GM21723 (cell line): Measurements from ENCODE around the gene BRD8.

Experiments used
- ATAC-seq: cut with Tn5 transposase; IDR thresholded peaks from one replicate; pipeline ENCODE4 v1.9.1; 2021; ENCODE audit warnings: mild to moderate bottlenecking, moderate library complexity; ENCODE audit not compliant: unreplicated experiment

Gene BRD8

DNA sequence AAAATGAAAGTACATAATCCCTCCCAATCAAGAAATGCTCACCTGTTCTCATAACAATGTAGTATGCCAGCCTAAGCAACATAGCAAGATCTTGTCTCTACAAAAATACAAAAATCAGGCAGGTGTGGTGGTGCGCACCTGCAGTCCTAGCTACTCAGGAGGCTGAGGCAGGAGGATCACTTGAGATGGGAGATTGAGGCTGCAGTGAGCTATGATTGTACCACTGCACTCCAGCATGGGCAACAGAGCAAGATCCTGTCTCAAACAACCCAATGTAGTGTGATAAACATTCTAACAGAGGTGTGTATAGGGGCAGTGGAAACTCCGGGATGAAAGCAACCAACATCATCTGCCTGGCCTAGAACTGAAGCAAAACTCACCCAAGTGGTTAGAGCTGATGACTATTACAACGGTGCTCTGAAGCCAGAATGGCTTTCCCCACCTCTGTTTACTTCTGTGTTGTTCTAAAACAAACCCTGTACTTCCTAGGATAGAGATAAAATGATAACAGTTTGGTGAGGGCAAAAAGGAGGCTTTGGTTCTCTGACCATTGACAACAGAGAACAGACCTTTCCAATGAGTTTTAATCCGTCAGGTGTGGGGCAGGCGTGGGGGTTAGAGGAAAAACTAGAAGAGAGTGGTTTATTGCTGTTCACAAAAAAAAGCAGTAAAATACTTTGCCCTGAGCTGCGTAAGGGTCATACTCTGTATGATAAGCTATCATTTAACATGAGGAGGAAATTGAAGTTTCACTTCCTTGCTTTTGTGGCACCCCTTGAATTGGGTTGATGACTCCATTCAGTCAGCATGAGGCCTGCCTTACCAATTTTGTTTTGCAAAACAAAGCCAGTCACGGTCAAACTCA is 75.7 kb downstream of the BRD8 start:
- ATAC-seq = no peak

DNA sequence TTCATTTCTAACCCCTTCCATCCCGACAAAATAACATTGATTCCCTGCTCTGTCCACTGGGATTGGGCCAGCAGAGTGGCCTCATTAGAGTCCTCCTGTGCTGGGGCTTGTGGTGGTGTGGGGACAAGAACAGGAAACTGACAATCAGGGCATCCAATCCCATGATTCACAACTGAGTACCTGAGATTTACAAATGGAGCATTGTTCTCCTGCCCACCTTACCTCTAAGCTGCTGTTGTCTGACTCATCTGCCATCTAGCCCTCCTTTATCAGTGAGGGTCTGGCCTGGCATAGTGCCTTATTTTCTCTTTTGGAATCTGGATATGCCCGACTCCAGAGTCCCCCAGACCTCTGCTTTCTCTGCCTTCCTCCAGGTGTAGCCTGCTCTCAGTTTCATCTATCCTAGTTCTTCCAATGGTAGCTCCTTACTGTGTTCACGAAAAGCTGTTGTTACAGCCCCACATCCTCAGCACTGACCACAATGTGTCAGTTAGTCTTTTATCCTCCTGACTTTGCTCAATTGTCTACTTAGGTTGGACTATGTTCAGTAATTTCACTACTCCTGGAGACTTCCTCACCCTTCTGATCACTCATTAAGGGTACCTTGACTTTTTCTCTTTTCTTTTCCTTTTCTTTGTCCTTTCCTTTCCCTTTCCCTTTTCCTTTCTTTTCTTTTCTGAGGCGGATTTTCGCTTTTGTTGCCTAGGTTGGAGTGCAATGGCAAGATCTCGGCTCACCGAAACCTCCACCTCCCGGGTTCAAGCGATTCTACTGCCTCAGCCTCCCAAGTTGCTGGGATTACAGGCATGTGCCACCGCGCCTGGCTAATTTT is 81.2 kb downstream of the BRD8 start:
- no peak for ATAC-seq

DNA sequence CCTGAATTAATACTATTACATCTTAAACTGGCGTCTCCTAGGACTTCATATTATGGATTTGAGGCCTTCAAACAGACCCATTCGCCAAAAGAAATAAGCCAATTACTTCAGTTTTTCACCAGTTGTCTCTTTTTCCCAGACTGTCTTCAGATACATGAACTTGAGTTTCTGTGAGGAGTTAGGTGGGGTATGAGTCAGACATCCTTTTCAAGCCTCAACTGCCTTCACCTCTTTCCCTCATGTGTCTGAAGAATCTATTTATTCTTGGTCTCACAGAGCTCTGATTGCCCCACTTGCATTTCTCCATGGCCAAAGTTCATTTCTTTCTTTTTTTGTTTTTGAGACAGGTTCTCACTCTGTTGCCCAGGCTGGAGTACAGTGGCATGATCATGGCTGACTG is 82.1 kb downstream of the BRD8 start:
- no peak for ATAC-seq

DNA sequence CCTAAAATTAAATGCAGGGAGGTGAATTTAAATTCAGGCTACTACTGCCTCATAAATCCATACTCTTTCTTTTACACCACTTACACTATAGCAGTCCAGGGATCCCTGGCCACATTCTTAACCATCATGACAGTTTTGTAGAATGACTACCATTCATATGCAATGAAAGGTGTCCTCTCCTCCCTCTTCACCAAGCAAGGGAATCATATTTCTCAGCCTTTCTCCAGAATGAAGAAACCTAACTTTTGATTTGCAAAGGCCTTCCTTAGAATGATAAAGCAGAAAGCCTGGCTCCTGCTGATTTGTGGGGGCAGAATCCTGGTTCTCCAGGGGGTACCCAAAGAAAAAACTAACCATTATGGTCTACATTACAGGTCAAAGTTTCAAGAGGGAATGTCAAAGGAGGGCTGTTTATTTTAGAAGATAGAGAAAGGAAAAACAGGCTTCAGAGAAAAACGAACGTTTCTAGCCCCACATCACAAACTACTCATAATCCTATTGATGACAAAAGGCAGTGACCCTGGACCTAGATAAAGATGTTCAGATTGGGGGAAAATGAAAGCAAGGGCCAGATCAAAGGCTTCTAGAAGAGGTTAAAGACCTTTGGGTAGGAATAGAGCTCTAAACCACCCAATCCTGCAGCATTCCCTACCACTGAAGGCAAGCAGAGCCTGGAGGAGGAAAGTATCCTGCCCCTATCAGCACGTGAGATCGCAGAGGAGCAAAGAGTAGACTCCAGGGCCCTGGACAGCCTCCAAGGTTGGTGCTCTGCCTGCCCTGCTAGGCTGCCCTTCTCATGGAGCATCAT is 83.1 kb downstream of the BRD8 start:
- ATAC-seq = no peak

DNA sequence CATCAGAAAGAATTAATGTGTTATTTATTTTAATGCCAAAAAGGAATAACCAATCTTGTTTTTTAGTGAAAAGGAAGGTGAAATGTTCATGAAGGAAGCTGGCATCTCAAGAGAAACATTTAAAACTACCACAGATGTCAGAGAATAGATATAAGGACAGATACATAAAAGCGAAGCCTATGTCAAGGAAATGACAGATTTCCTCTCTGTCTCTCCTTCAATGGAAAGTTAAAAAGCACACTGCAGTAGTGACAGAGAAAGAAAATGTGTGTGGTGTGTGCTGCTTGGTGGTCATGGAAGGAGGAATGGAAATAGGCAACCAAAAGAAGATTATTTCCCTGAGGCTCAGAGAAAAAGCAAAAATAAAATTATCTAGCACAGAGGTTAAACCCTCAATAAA is 85.4 kb downstream of the BRD8 start:
- ATAC-seq = no peak

DNA sequence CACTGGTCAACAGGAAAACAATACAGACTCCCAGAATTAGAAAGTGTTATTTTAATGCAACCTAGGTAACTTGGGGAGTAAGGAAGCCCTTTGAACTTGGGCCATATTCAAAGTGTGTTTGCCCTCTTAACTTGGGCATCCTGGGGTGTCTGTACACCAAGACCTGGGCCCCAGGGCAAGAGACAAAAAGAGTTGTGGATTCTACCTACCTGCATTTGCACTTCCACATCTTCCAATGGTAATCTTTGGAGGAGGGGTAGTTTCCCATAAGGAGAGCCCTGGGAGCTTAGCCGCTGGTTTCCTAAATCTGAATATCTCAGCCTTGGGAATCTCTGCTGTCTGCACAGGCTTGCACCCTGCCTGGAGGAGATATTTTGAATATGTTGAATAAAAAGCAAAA is 86.1 kb downstream of the BRD8 start:
- ATAC-seq = no peak

DNA sequence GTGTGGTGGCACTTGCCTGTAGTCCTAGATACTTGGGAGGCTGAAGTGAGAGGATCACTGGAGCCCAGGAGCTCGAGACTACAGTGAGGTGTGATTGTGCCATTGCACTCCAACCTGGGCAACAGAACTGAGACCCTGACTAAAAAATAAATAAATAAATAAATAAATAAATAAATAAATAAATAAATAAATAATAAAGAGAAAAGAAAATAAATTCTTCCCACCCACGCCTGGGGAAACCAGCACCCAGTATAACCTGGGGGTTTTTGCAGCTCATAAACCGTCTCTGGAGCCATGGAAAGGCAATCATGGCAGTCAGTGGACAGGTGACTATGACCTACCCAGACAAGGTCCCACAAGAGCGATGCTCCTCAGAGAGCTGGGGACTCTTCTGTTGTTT is 86.7 kb downstream of the BRD8 start:
- no peak for ATAC-seq
